Globus pallidus (tissue), 1 donor: ENCODE results near the gene RUNDC3A.
"Not testable (repeated sequence)": the region's sequence is repeated elsewhere in the genome, so short reads cannot be mapped to it uniquely, and the experiment has no call there.

Experiments used
- DNase-seq: peaks from one replicate; pipeline ENCODE4 v3.0.0-alpha.2; 2015; ENCODE audit warnings: low spot score

RUNDC3A gene

DNA sequence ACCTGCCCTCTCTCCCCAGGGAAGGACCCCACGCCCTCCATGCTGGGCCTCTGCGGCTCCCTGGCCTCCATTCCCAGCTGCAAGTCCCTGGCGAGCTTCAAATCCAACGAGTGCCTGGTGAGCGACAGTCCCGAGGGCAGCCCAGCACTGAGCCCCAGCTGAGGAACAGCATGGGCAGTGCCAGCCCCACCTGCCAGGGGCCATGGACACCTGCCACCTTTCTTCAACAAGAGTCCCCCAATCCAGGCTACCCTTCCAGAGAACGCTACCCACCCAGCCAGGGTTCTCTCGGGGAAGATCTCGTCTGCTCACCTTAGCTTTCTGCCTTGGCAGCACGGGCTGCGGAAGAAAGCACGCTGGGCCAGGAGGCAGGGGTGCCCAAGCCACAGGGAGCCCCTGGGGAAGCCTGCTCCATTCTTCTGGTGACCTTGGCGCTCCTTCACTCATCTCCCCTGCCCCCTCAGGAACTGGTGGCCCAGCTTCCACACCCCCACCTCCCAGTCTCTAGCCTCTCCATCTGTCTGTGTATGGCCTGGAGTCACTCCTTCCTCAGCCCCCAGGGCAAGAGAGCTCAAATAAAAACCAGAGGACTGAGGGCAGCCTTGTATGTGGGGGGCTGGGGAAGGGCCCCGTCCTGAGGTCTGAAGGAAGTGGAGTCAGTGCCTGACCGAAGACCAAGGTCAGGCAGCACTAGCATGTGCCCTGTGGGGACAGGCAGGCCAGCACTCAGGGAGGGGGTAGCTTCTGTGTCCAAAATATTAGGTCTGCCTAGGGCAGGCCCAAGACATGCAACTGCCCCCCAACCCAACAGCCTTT is 9.9 kb downstream of the RUNDC3A start:
- no peak for DNase-seq

GRCh38 chr17:44320066-44320465 is 11.7 kb downstream of the RUNDC3A start:
- no peak for DNase-seq

GRCh38 chr17:44321246-44322120 is 13.1 kb downstream of the RUNDC3A start:
- DNase-seq, result no peak

GRCh38 chr17:44322236-44322895 is 14.0 kb downstream of the RUNDC3A start:
- no peak for DNase-seq

DNA sequence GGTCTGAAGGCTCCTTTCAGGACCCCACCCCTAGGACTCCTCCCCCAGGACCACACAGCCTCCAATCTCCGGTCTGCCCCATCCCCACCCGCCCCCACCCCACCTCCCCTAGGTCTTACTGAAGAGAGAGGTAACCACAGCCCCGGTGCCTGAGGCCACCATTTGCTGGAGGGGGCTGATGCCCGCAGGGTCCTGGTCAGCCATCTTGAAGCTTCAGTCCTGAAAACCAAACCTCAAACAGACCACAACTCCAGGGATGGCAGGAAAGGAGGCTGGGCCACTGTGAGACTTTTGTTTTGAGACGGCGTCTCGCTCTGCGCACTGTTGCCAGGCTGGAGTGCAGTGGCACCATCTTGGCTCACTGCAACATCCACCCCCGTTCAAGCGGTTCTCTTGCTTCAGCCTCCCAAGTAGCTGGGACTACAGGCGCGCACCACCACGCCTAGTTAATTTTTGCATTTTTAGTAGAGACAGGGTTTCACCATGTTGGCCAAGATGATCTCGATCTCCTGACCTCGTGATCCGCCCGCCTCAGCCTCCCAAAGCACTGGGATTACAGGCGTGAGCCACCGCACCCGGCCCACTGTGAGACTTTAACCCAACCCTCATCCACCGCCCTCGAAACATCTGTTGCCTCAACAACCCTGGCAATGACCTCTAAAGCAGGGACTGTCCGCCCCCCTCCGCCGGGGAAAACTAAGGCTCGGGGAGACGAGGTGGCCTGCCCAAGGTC is 15.1 kb downstream of the RUNDC3A start:
- DNase-seq, result no peak

DNA sequence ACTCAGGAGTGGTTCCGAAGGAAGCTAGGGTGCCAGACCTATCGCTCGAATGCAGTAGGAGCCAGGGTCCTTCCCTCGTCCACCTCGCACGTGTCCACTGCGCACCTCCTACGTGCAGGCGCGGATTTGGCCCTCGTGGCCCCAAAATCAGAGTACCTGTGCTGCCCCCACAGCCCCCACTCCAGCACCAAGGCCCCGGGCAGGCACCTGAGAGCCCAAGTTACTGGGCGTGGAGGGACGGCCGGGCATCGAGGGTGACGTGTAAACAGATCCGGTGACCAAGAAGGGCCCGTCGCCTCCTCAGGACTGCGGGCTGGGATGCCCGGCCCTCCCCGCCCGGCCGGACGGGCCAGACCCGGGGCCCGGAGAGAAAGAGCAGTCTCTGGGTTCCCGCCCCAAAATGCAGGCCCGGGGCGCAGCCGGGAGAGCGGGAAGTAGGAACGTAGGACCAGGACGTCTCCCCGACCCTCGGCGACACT is 15.7 kb downstream of the RUNDC3A start:
- DNase-seq, result no peak

- DNase-seq, result peak; percentile 90
Measured at GRCh38 chr17:44324571-44325275, 16.3 kb downstream of the RUNDC3A start, which contains the start of gene SLC25A39. TSS of gene SLC25A39 (minus strand) at chr17:44324823. CDS start at chr17:44323562, 1,261 bp downstream.

DNA sequence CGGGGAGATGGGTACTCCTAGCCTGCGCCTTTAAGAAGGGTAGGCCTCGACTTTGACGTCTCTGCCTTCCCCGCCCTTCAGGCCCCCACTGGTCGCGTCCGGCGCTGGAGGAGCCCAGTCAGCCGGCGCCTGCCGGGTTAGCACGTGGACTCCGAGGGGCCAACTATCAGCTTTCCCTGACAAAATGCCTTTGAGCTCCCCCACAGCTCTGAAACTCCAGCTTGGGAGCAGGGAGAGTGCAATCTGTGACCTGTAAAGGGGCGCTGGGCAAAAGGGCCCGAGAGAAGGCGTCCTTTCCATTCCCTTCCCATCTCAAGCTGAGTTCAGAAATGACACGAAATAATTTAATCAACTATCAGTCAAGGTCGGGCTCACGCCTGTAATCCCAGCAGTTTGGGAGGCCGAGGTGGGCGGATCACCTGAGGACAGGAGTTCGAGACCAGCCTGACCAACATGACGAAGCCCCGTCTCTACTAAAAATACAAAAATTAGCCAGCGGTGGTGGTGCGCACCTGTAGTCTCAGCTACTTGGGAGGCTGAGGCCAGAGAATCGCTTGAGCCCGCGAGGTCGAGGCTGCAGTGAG is 18.6 kb downstream of the RUNDC3A start:
- peak; percentile 98 for DNase-seq

DNA sequence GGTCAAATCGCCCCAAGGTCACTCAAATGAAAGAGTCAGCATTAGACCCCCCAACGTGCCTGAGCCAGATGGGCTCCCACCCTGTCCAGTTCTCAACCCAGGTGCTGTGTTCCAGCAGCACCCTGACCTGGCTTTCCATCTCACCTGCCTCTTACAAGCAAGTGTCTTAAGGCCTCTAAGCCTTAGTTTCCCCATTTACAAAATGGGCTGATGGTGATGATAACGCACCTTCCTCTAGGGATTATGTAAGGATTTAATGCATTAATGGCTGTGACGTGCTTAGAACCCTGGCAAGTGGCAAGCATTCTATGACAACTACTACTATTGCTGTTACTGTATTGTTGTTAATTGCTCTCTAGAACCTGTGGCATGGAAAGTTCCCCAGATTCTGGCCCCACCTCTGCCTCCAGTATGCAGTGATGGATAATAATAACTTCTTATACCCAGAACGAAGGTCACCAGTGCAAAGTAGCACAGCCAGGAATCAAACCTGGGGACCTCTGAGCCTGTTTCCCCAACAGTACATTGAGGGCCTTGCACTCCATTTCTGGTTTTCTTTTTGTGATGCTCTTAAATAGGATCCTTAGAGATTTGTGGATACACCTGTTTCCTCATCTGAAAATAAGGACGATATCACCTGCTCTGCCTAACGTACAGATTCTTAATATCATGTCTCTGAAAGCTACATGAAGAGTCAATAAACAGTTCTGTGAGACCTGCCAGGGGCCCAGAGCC is 19.5 kb downstream of the RUNDC3A start:
- DNase-seq, result no peak

DNA sequence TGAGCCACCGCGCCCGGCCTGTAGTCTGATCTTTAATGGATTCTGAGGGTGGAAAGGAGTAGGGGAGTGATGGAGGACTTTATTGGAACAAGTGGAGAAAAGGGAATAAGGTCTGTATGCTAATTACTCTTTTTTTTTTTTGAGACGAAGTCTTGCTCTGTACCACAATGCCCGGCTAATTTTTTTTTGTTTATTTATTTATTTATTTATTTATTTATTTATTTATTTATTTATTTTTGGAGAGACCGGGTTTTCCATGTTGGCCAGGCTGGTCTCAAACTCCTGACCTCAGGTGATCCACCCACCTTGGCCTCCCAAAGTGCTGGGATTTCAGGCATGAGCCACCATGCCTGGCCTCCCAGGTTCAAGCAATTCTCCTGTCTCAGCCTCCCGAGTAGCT is 21.1 kb downstream of the RUNDC3A start:
- not testable (repeated sequence) for DNase-seq

GRCh38 chr17:44330263-44330662 is 21.9 kb downstream of the RUNDC3A start:
- not testable (repeated sequence) for DNase-seq

- DNase-seq, result peak; percentile 70
Measured at GRCh38 chr17:44331249-44331760, 22.9 kb downstream of the RUNDC3A start.

GRCh38 chr17:44333371-44333770 is 25.0 kb downstream of the RUNDC3A start:
- DNase-seq, result no peak

DNA sequence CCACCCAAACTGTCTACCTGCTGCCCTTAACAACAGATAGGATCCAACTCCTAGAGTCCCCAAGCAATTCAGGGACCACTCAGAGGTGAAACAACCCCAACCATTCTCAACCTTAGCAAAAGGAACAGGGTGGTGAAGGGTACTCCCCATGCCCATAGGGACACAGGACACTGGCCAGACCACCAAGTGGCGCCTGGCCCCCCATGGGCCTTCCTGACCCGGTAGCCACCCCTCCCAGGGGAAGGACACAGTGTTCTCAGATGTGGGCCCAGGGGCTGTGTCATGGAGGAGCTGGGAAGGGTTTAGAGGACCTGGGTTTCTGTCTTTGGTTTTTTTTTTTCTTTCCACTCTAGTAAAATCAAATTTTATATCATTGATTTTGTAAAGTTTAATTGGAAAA is 25.9 kb downstream of the RUNDC3A start:
- no peak for DNase-seq

GRCh38 chr17:44334727-44335126 is 26.3 kb downstream of the RUNDC3A start:
- no peak for DNase-seq

GRCh38 chr17:44335564-44335963 is 27.2 kb downstream of the RUNDC3A start:
- no peak for DNase-seq

GRCh38 chr17:44335968-44336367 is 27.6 kb downstream of the RUNDC3A start:
- DNase-seq, result no peak

DNA sequence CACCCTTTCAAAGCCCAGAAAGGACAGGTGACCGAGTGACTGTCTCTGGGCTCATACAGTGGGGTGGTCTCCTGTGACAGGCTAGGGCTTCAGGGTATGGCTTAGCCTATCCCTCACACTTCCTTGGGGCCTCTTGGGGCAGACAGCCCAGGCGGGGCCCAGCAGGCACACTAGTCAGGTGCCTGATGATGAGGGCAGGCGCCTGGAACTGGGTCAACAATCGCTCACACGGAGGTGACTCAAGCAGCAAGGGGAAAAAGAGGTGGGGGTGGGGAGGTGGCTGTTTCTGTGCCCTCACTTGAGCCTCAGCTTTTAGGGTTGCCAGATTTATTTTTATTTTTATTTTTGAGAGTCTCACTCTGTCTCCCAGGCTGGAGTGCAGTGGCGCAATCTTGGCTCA is 30.3 kb downstream of the RUNDC3A start:
- no peak for DNase-seq

- DNase-seq, result not testable (repeated sequence)
Measured at GRCh38 chr17:44340553-44340952, 32.2 kb downstream of the RUNDC3A start.
